Sigmoid colon (tissue), 7 donors: ENCODE data around the gene BRPF3. TPM values are rescaled to one million over a fixed set of nuclear protein-coding genes. Genes with fewer than 3 reads are reported as not detected.

ENCODE experiments used
- DNase-seq: peaks from one replicate; pipeline ENCODE4 v3.0.0-alpha.2; 2019
- H3K27ac ChIP-seq, 4 donors: fragments of 200-600 bp; sonication (generic); one replicate each; pipeline ENCODE4 v1.5.1; 2016 to 2019; ENCODE audit warnings: mild to moderate bottlenecking in 1 of 4
- H3K27me3 ChIP-seq, 3 donors: fragments of 200-600 bp; sonication (generic); one replicate each; pipeline ENCODE4 v1.5.1; 2019; ENCODE audit warnings: mild to moderate bottlenecking in 1 of 3
- H3K36me3 ChIP-seq, 4 donors: fragments of 200-600 bp; sonication (generic); one replicate each; pipeline ENCODE4 v1.5.1; 2016 to 2019
- H3K4me1 ChIP-seq, 4 donors: fragments of 200-600 bp; sonication (generic); one replicate each; pipeline ENCODE4 v1.5.1; 2017 to 2019
- H3K4me3 ChIP-seq, 4 donors: fragments of 200-600 bp; sonication (generic); one replicate each; pipeline ENCODE4 v1.5.1; 2017 to 2019; ENCODE audit warnings: mild to moderate bottlenecking in 2 of 4, moderate library complexity in 1 of 4
- H3K9me3 ChIP-seq, 4 donors: fragments of 200-600 bp in 3 of 4; sonication (generic) in 3 of 4; one replicate each; pipeline versions ENCODE4 v1.5.1 to v1.6.1; 2013 to 2019
- CTCF ChIP-seq, 4 experiments: fragments of 450-650 bp in 3 of 4; fragments of 200-600 bp in 1 of 4; IDR thresholded peaks; one replicate each; pipeline ENCODE4 v1.5.1; 2016 to 2019; ENCODE audit warnings: antibody characterized with exemption in 4 of 4, mild to moderate bottlenecking in 3 of 4, moderate library complexity in 2 of 4
- EP300 ChIP-seq, 4 donors: sonication (generic); formaldehyde crosslinking; IDR thresholded peaks; one replicate each; pipeline ENCODE4 v1.6.1; 2017; ENCODE audit warnings: antibody characterized with exemption in 4 of 4
- POLR2A ChIP-seq, 2 donors: fragments of 450-650 bp; IDR thresholded peaks; one replicate each; pipeline ENCODE4 v1.6.1; 2016; ENCODE audit warnings: antibody characterized with exemption in 2 of 2, mild to moderate bottlenecking in 2 of 2, moderate library complexity in 2 of 2
- POLR2AphosphoS5 ChIP-seq, 4 donors: sonication (generic); formaldehyde crosslinking; IDR thresholded peaks; one replicate each; pipeline ENCODE4 v1.6.1; 2017; ENCODE audit warnings: antibody characterized with exemption in 4 of 4
- WGBS, 2 donors: extraction: QIAGEN DNeasy Blood & Tissue Kit; methylation state at CpG; one replicate each; pipeline ENCODE4 v1.1.7; 2013; 5-methylcytosine and 5-hydroxymethylcytosine counted together
- intact Hi-C: fragments of 100-400 bp; cut with DNase I; formaldehyde crosslinking; loops from one replicate; pipeline ENCODE4 v1.15.1; 2023
- polyA plus RNA-seq, 3 donors: library from polyadenylated mRNA; stranded (reverse); fragments of 200-250 nt; gene quantifications; one replicate each; pipeline ENCODE4 v1.2.3, GENCODE V29; 2013
- total RNA-seq, 4 donors: library from RNA; depleted of rRNA; stranded (reverse); fragments of >200 nt; gene quantifications; one replicate each; pipeline ENCODE4 v1.1.0, GENCODE V29; 2016
- donor health status: healthy with polysubstance abuse.
- donor health status: Bipolar disorder and iron deficiency.
- donor health status: healthy.

BRPF3 gene
- total and polyA plus RNA-seq, 7 donors = 11.2 to 41.8 (median 26.9) TPM

- Histone ChIP-seq H3K4me1 (no peaks in the 10 kb centered on the region), H3K27me3 (no peaks in the 10 kb centered on the region), H3K27ac (no peak overlapping the region), H3K4me3 (no peak overlapping the region), H3K36me3 (no peaks in the 10 kb centered on the region), H3K9me3 (peaks cover 0 to 6% (median 6%) of the 10 kb centered on the region in 4 donors)
- no peak for TF ChIP-seq POLR2AphosphoS5 (IDR thresholded peaks at IDR 0.05)
- TF ChIP-seq CTCF (IDR thresholded peaks at IDR 0.05) = no peak
- TF ChIP-seq EP300 (IDR thresholded peaks at IDR 0.05) = no peak
- no peak for TF ChIP-seq POLR2A (IDR thresholded peaks at IDR 0.05)
- no peak for DNase-seq
- WGBS, 2 donors = 61 to 78% methylated on average over 9 of the region's 9 CpGs
- intact Hi-C loops = no loop called here
These were observed 67.0 kb downstream of the BRPF3 start for GRCh38 chr6:36263390-36264000.

- Histone ChIP-seq H3K4me1 (no peaks in the 10 kb centered on the region), H3K27ac (no peak overlapping the region), H3K36me3 (no peaks in the 10 kb centered on the region), H3K27me3 (peaks cover 0 to 11% (median 7%) of the 10 kb centered on the region in 3 donors), H3K9me3 (peaks cover 0 to 6% (median 6%) of the 10 kb centered on the region in 4 donors), H3K4me3 (no peak overlapping the region)
- intact Hi-C loops = no loop called here
- WGBS, 2 donors = 90 to 94% methylated on average over 1 of the region's 1 CpG
- no peak for DNase-seq
- TF ChIP-seq POLR2A (IDR thresholded peaks at IDR 0.05) = no peak
- TF ChIP-seq CTCF (IDR thresholded peaks at IDR 0.05) = no peak
- no peak for TF ChIP-seq EP300 (IDR thresholded peaks at IDR 0.05)
- TF ChIP-seq POLR2AphosphoS5 (IDR thresholded peaks at IDR 0.05) = no peak
These were observed 69.2 kb downstream of the BRPF3 start for GRCh38 chr6:36265744-36266143.

GRCh38 chr6:36266913-36267644, 70.5 kb downstream of the BRPF3 start:
- TF ChIP-seq CTCF (IDR thresholded peaks at IDR 0.05) (no peak), POLR2AphosphoS5 (IDR thresholded peaks at IDR 0.05) (no peak), EP300 (IDR thresholded peaks at IDR 0.05) (no peak), POLR2A (IDR thresholded peaks at IDR 0.05) (no peak)
- Histone ChIP-seq H3K9me3 (peaks cover 0 to 6% (median 6%) of the 10 kb centered on the region in 4 donors), H3K4me1 (no peaks in the 10 kb centered on the region), H3K36me3 (no peaks in the 10 kb centered on the region), H3K27me3 (peaks cover 0 to 14% (median 7%) of the 10 kb centered on the region in 3 donors), H3K27ac (no peak overlapping the region), H3K4me3 (no peak overlapping the region)
- intact Hi-C loops = no loop called here
- no peak for DNase-seq
- WGBS, 2 donors = 94% methylated on average over 13 of the region's 13 CpGs

GRCh38 chr6:36267731-36268477, 71.4 kb downstream of the BRPF3 start:
- no peak for TF ChIP-seq CTCF (IDR thresholded peaks at IDR 0.05)
- TF ChIP-seq POLR2A (IDR thresholded peaks at IDR 0.05) = no peak
- no peak for TF ChIP-seq EP300 (IDR thresholded peaks at IDR 0.05)
- no peak for TF ChIP-seq POLR2AphosphoS5 (IDR thresholded peaks at IDR 0.05)
- intact Hi-C loops = no loop called here
- Histone ChIP-seq H3K36me3 (no peaks in the 10 kb centered on the region), H3K4me3 (no peak overlapping the region), H3K27me3 (peaks cover 0 to 18% (median 7%) of the 10 kb centered on the region in 3 donors), H3K4me1 (no peaks in the 10 kb centered on the region), H3K27ac (no peak overlapping the region), H3K9me3 (peaks cover 0 to 6% (median 6%) of the 10 kb centered on the region in 4 donors)
- 91 to 96% methylated on average over 4 of the region's 4 CpGs for WGBS, 2 donors
- DNase-seq = no peak
